NCI-H748 (cell line): ENCODE results near the gene LDHD.
A peak's percentile ranks its signal among the peaks of the same experiment; 100 is the strongest.

Source experiments
- DNase-seq: peaks from one replicate; lab custom pipeline; 2025; ENCODE audit not compliant: unreplicated experiment; lab: John Stamatoyannopoulos, UW

LDHD gene

GRCh38 chr16:75114946-75115825, 1.4 kb downstream of the LDHD start:
- DNase-seq, result no peak

- DNase-seq, result no peak
These were observed 2.2 kb downstream of the LDHD start for GRCh38 chr16:75114179-75114945.

- no peak for DNase-seq
These were observed 2.9 kb downstream of the LDHD start for GRCh38 chr16:75113541-75114121.

- no peak for DNase-seq
These were observed 3.7 kb downstream of the LDHD start for GRCh38 chr16:75112734-75113491.

GRCh38 chr16:75111961-75112733, 4.4 kb downstream of the LDHD start:
- DNase-seq, result no peak

- DNase-seq, result no peak
These were observed 5.1 kb downstream of the LDHD start for GRCh38 chr16:75111514-75111940.

- peak; percentile 75 for DNase-seq
These were observed 5.7 kb downstream of the LDHD start for GRCh38 chr16:75110637-75111513.

- no peak for DNase-seq
These were observed 6.8 kb downstream of the LDHD start for GRCh38 chr16:75109732-75110243.

- DNase-seq, result no peak
These were observed 7.5 kb downstream of the LDHD start for GRCh38 chr16:75108792-75109731.

GRCh38 chr16:75107505-75107904, 9.1 kb downstream of the LDHD start:
- DNase-seq, result no peak

- no peak for DNase-seq
These were observed 10.0 kb downstream of the LDHD start for GRCh38 chr16:75106351-75107274.

- no peak for DNase-seq
These were observed 11.1 kb downstream of the LDHD start for GRCh38 chr16:75105306-75106061.

GRCh38 chr16:75104836-75105235, 11.7 kb downstream of the LDHD start:
- no peak for DNase-seq

- DNase-seq, result no peak
These were observed 12.6 kb downstream of the LDHD start for GRCh38 chr16:75103994-75104393.

GRCh38 chr16:75102595-75102994, 14.0 kb downstream of the LDHD start:
- no peak for DNase-seq

GRCh38 chr16:75101635-75102034, 14.9 kb downstream of the LDHD start:
- no peak for DNase-seq
